COLO829 (cell line): ENCODE results near the gene DCAF15.
"Not testable (repeated sequence)": the region's sequence is repeated elsewhere in the genome, so short reads cannot be mapped to it uniquely, and the experiment has no call there.

Experiments used
- DNase-seq: peaks from one replicate; pipeline ENCODE4 v3.0.0; 2012; ENCODE audit warnings: low spot score

Gene DCAF15, protein sequence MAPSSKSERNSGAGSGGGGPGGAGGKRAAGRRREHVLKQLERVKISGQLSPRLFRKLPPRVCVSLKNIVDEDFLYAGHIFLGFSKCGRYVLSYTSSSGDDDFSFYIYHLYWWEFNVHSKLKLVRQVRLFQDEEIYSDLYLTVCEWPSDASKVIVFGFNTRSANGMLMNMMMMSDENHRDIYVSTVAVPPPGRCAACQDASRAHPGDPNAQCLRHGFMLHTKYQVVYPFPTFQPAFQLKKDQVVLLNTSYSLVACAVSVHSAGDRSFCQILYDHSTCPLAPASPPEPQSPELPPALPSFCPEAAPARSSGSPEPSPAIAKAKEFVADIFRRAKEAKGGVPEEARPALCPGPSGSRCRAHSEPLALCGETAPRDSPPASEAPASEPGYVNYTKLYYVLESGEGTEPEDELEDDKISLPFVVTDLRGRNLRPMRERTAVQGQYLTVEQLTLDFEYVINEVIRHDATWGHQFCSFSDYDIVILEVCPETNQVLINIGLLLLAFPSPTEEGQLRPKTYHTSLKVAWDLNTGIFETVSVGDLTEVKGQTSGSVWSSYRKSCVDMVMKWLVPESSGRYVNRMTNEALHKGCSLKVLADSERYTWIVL

DNA sequence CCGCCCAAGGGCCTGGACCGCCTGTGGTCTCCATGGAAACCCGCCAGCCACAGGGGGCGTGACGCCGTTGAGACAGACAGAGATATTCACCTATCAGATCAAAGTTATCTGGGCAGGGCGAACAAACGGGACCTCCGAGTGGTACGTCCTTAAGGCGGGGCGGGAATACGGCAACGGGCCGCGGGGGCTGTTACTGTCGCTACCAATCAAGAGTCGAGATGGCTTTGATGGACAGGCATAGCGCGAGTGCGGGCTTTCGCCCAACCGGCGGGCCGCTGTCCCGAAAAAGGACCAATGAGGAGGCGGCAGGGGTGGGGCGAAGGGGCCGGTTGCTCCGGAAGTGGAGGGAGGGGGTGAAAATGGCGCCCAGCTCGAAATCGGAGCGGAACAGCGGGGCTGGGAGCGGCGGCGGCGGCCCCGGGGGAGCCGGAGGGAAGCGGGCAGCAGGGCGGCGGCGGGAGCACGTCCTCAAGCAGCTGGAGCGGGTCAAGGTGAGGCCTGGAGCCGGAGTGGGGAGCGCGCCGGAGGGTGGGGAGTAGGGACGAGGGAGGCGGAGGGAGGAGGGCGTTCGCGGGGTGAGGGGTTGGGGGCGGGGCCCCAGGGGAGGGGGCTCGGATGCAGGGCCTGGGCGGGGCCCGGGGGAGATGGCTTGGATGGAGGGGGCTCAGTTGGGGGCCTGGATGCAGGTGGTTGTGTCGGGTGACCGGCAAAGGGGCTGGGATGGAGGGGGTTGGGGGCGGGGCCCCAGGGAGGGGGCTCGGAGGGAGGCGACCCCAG, at the start of gene DCAF15:
DCAF15 (plus strand) TSS at position 356 of the 777 bp plus-strand sequence; CDS start at position 360, 4 bp downstream.
- DNase-seq = peak; percentile 99

DNA sequence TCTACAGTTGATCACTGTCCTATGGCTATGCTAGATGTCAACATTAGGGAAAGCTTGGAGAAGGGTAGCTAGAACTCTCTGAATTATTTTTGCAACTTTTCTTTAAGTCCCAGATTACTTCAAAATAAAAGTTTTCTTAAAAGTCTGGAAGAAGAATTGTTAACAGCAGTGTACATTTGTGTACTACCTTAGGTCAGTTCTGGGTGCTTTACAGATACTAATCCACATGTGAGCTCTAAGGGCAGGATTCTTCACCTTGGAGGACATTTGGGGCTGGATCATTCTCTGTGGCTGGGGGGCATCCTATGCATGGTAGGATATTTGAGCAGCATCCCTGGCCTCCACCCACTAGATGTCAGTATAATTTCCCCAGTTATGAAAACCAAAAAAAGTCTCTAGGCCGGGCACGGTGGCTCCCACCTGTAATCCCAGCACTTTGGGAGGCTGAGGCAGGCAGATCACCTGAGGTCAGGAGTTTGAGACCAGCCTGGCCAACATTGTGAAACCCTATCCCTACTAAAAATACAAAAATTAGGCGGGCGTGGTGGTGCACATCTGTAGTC, 49.2 kb upstream of the DCAF15 start:
- no peak for DNase-seq

DNA sequence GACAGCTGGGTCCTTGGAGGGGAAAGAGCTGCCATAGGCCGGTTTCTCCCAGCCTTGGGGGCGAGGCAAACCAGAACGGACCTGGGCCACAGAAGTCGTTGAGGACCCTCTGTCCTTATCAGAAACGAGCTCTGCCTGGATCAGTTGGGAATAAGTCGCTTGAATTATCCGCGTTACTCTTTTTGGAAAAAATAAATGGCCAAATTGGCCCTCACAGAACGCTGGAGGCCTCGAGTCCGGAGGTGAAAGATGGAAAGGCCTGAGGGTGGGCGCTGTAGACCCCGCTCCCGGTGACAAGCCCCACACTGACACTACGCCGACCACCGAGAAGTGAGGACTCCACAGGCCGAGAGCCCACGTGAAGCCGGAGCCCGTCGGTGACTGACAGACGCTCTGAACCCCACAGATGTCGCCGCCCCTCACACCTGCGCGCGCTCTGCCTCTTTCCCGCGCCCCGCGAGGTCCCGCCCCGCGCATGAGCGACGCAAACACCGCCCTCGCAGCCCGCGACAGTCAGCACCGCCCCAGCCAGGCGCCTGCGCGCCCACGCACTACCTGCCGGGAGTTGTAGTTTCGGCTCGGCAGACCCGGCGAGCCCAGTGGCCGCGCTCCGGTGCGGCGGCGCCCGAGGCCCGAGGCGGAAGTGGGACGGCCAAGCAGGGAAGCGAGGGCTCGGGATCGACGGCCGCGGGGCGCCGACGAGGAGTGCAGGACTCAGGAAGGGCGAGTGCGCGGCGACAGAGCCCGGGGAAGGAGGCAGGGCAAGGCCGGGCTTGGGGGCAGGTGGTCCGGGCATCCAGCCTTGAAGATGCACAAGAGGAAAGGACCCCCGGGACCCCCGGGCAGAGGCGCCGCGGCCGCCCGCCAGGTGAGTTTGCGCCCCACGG, 46.4 kb upstream of the DCAF15 start, which contains the start of the genes BRME1 and CC2D1A:
BRME1 (minus strand) TSS at position 484 of the 887 bp plus-strand sequence. CDS start 1,225 bp downstream, outside the sequence.
CC2D1A (plus strand) TSS at position 568 of the 887 bp plus-strand sequence; CDS start at position 809, 241 bp downstream.
- peak; percentile 94 for DNase-seq

DNA sequence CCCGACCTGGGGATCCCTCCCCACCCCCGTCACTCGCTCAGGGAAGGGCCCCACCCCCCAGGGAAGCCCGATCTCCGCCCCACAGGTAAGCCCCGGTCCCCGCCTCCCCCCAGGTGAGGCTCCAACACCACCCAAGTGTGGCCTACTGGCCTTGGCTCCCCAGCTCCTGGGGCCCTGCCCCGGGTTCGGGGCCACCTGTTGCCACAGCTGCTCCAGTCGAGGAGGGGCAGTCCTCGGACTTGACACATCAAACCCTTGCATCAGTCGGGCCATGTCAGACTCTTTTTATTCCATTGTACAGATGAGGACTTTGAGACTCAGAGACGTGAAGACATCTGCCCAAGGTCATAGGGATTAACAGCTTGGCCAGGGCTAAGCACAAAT, 45.8 kb upstream of the DCAF15 start:
- DNase-seq = no peak

DNA sequence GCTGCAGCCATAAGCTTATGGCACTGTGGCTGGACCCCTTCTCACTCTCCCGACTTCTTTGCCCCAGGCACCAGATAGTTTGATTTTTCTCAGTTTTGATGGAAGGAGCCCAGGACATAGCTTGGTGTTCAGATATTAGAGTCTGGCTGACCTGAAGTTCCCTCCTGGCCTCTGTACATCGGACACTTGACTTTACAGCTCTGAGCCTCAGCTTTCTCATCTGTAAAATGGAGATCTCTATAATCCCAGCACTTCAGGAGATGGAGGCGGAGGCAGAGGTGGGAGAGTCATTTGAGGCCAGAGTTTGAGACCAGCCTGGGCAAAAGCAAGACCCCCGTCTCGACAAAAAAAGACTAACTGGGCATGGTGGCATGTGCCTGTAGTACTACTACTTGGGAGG, 45.4 kb upstream of the DCAF15 start:
- no peak for DNase-seq

DNA sequence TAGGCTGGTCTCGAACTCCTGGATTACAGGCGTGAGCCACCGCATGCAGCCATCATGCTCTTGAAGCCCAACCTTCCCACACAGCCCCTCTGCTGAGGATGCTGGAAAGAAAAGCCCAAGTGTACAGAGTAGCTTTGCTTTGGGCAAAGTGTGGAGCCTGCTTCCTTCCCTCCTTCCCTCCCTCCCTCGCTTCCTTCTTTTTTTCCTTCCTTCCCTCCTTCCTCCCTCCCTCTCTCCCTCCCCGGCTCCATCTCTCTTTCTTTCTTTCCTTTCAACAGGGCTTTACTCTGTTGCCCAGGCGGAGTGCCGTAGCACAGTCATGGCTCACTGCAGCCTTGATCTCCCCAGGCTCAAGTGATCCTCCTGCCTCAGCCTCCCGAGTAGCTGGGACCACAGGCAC, 43.6 kb upstream of the DCAF15 start:
- DNase-seq = no peak

DNA sequence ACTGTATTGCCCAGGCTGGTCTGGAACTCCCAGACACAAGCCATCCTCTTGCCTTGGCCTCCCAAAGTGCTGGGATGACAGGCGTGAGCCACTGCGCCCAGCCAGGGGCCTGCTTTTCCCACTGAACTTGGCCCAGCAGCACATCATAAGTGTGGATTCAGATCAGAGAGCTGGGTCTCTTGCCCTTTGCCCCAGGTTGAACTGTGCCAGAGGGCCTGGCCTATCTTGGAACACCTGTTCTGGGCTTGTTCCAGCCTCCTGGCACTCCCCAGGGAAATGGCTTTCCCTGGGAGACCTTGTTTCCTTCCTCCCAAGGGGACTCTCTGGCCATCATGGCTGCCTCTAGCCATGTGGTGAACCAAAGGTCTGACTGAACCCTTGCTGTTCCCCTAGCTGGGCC, 42.9 kb upstream of the DCAF15 start:
- DNase-seq = no peak

DNA sequence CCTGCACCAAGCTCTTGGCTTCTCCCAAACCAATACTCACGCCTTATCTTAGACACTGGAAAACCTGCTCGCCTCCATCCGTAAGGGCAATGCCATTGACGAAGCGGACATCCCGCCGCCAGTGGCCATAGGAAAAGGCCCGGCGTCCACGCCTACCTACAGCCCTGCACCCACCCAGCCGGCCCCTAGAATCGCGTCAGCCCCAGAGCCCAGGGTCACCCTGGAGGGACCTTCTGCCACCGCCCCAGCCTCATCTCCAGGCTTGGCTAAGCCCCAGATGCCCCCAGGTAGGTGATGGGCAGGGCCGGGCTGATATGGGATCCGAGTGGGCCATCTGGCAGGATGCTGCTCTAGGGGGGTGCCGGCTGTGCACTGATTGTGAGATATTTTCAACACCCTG, 39.0 kb upstream of the DCAF15 start:
- DNase-seq = no peak

DNA sequence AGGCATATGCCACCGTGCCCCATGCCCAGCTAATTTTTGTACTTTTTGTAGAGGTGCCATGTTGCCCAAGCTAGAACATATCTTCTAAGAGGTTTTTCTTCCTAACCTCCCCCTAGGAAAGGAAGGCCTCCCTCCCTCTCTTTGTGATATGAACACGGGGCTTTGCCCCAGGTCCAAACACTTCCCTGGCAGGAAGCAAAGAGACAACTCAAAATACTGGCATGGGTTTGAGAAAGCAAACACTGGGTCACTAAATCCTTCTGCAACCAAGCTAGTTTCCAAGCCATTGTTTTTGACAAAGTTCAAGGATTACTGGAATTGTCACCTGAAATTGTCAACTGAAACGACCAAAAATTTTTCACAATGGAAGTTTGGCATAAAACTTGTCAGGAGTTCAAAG, 37.5 kb upstream of the DCAF15 start:
- DNase-seq = no peak

DNA sequence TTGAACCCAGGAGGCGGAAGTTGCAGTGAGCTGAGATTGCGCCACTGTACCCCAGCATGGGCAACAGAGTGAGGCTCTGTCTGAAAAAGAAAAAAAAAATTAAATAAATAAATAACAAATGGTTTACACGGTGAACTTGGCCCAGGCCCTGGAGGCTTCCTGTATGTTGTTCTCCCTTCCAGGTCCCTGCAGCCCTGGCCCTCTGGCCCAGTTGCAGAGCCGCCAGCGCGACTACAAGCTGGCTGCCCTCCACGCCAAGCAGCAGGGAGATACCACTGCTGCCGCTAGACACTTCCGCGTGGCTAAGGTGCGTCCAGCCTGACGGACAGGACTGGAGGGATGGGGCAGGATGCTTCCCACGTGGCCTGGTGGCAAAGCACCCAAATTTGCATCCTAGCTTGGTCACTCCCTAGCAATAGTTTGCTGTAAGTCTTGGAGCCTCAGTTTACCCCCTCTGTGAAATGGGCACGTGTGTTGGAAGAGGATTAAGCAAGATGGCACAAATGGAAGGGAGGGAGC, 34.4 kb upstream of the DCAF15 start:
- no peak for DNase-seq

DNA sequence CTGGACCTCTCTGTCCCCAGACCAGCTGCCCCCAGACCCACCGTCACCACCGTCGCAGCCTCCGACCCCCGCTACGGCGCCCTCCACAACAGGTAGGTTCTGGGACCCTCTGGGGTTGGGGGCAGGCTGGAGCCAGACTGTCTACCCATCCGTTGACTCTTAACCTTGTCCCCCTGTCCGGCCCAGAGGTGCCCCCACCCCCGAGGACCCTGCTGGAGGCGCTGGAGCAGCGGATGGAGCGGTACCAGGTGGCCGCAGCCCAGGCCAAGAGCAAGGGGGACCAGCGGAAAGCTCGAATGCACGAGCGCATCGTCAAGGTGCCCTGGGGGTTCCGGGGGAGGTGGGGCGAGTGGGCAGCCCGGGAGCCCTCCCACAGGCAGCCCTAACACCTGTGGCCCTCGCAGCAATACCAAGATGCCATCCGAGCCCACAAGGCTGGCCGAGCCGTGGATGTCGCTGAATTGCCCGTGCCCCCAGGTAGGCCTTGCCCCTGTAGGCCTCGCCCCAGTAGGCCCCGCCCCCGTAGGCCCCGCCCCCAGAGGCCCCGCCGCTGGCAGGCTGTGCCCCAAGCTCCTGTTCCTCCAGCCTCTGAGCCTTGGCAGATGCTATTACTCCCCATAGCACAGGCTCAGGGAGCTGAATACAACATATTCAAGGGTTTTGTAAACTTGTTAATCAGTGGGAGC, 33.4 kb upstream of the DCAF15 start:
- no peak for DNase-seq

DNA sequence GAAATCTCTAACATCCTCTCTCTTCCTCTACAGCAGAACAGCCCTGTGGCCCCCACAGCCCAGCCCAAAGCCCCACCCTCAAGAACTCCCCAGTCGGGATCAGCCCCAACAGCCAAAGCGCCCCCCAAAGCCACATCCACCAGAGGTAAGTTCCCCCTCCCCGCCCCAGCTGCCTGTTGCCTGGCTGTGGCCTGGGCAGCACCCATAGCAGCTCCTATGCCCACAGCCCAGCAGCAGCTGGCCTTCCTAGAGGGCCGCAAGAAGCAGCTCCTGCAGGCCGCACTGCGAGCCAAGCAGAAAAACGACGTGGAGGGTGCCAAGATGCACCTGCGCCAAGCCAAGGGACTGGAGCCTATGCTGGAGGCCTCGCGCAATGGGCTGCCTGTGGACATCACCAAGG, 31.8 kb upstream of the DCAF15 start:
- DNase-seq = no peak

DNA sequence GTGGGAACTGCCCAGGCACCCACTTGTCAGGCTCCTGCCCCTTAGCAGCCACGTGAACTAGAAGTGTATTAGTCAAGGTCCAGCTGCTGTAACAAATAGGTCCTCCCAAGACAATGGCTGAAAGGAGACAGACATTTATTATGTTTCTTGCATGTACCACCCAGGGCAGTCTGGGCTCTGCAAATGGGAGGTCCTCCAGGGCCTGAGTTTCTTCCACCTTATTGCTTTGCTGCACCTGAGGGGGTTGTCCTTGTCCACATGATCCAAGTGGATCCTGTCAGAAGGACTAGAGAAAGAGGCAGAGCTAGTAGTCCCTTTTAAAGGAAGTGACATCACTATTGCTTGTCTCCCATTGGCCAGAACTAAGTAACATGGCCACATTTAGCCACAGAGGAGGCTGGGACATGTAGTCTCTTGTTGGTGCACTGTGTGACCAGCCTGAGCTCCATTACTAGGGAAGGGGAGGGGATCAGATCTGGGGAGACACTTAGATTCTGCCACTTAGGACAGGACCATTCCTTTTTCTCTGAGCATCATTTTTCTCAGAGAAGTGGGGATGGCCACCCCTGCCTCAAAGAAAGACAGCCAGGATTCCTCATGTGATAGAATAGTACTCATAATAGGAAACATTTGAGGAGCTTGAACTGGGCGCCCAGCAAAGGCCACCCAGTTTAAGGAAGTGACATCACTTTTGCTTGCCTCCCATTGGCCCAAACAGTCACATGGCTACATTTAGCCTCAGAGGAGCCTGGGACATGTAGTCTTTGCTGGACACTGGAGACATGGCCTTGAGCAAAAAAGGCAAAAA, 31.2 kb upstream of the DCAF15 start:
- DNase-seq = peak; percentile 42

DNA sequence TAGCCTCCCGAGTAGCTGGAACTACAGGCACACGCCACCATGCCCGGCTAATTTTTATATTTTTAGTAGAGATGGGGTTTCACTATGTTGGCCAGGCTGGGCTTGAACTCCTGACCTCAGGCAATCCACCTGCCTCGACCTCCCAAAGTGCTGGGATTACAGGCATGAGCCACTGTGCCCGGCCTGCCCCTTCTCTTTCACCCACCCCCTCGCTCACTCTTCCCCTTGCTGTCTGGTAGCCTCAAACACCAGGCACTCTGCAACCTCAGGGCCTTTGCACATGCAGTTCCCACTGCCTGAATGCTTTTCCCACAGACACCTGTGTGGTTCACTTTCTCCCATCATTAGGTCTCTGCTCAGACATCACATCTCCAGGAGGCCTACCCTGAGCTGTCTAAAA, 30.2 kb upstream of the DCAF15 start:
- not testable (repeated sequence) for DNase-seq

DNA sequence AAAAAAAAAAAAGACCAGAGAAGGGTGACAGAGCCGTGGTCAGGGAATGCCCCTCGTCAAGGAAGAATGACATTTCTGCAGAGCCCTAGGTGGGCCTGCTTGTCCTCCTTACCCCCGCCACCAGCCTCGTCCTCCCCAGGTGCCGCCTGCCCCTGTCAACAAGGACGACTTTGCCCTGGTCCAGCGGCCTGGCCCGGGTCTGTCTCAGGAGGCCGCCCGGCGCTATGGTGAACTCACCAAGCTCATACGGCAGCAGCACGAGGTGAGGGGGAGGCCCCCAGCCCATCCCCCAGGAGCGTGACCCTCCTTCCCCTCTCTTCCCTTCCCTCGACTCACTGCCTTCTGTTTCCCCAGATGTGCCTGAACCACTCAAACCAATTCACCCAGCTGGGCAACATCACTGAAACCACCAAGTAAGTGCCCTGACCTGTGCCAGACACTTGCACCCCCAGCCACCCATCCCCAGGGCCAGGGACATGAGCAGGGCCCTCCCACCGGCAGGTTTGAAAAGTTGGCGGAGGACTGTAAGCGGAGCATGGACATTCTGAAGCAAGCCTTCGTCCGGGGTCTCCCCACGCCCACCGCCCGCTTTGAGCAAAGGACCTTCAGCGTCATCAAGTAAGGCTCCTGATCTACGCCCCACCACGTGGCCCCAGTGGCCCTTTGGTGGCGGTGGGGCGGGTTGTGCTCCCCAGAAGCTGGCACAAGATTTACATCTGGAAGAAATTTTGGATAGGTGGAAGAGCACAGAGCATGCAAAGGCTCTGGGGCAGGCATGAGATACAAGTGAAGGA, 28.9 kb upstream of the DCAF15 start:
- no peak for DNase-seq

DNA sequence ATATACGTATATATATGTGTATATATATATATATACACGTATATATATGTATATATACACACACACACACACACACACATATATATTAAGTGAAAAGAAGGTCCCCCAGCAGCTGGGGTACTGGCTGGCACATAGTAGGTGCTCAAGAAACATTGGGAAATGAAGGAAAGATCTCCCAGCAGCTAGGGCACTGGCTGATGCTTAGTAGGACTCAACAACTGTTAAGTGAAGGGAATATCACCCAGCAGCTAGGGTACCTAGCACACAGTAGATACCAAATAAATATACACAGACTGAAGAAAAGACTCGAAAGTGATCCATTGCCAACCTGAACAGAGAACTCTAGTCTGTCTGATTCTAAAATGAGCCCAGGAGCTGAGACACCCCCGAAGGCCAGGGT, 26.3 kb upstream of the DCAF15 start:
- DNase-seq = no peak

DNA sequence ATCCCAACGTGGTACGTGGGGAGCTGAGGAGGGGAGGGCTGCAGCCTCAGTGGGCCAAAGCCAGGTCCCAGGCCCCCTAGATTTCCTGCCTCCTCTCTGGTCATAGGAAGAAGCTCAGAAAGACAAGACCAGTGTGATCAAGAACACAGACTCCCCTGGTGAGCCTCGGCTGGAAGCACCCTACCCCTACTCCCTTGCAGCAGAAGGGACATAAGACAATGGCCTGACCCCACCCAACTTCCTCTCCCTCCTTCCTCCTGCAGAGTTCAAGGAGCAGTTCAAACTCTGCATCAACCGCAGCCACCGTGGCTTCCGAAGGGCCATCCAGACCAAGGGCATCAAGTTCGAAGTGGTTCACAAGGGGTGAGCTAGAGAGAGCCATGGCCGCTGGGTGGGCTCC, 25.6 kb upstream of the DCAF15 start:
- no peak for DNase-seq

DNA sequence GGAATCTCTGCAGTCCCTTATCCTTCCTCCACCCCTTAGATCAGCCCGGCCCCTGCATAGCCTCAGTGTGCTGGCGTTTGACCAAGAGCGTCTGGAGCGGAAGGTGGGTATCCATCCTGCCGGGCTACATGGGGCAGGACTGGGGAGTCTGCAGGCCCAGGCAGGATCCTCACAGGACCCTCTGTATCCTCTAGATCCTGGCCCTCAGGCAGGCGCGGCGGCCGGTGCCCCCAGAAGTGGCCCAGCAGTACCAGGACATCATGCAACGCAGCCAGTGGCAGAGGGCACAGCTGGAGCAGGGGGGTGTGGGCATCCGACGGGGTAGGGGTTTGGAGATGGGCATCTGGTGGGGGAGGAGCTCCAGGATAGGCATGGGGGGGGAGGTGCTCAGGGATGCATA, 23.0 kb upstream of the DCAF15 start:
- no peak for DNase-seq

DNA sequence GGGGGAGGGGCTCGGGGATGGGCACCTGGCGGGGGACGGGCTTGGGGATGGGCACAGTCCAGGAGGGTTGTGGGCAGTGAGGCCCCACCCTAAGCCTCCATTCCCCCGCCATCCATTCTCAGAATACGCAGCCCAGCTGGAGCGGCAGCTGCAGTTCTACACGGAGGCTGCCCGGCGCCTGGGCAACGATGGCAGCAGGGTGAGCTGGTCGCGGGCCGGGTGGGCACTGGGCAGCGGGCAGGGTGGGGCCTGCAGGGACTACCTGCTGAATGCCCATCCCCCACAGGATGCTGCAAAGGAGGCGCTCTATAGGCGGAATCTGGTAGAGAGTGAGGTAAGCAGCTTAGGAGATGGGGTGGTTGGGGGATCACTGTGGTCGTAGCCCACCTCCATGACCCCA, 22.4 kb upstream of the DCAF15 start:
- DNase-seq = no peak
